Upper lobe of right lung (tissue), 1 donor: Measurements from ENCODE around the gene FHL1. TPM values are rescaled to one million over a fixed set of nuclear protein-coding genes. Genes with fewer than 3 reads are reported as not detected.

ENCODE experiments used
- ATAC-seq: fragments of 200-7000 bp; cut with Tn5 transposase; one replicate; pipeline ENCODE4 v1.9.1; 2020; ENCODE audit warnings: mild to moderate bottlenecking, moderate library complexity
- DNase-seq: peaks from one replicate; pipeline ENCODE4 v3.0.0-alpha.2; 2020
- H3K27ac ChIP-seq: fragments of 200-600 bp; one replicate; pipeline ENCODE4 v1.8.0; 2022
- H3K27me3 ChIP-seq: fragments of 200-600 bp; one replicate; pipeline ENCODE4 v1.8.0; 2022; ENCODE audit warnings: mild to moderate bottlenecking
- H3K36me3 ChIP-seq: fragments of 200-600 bp; one replicate; pipeline ENCODE4 v1.8.0; 2022
- H3K4me1 ChIP-seq: fragments of 200-600 bp; one replicate; pipeline ENCODE4 v1.8.0; 2022
- H3K4me3 ChIP-seq: fragments of 200-600 bp; one replicate; pipeline ENCODE4 v1.8.0; 2022; ENCODE audit warnings: mild to moderate bottlenecking
- H3K9me3 ChIP-seq: fragments of 200-600 bp; one replicate; pipeline ENCODE4 v1.8.0; 2022
- CTCF ChIP-seq: fragments of 200-600 bp; IDR thresholded peaks from one replicate; pipeline ENCODE4 v1.8.0; 2022; ENCODE audit warnings: antibody characterized with exemption
- intact Hi-C: fragments of 100-400 bp; cut with DNase I; formaldehyde crosslinking; loops from one replicate; pipeline ENCODE4 v1.11.0; 2022
- total RNA-seq: library from RNA; stranded (reverse); fragmentation: NEBNext Ultra II Directional; extraction: Animal tissue kit (Norgen Biotek cat#: 25700); gene quantifications from one replicate; pipeline ENCODE4 v1.2.1, GENCODE V29; 2021
- donor health status: DM: no; HTN: yes; CAD: no; lungs with severe emphysema.

The FHL1 gene
- total RNA-seq, 1 donor from 2014 or later, result 328 TPM

- no peak for TF ChIP-seq CTCF
- Histone ChIP-seq H3K27ac (no peak overlapping the region), H3K9me3 (no peaks in the 10 kb centered on the region), H3K4me3 (no peak overlapping the region), H3K4me1 (peaks cover 11% of the 10 kb centered on the region), H3K27me3 (no peaks in the 10 kb centered on the region), H3K36me3 (no peaks in the 10 kb centered on the region)
- intact Hi-C loops, result no loop called here
- no peak for DNase-seq
- no peak for ATAC-seq
Measured at GRCh38 chrX:136194536-136194935, 47.2 kb downstream of the FHL1 start.

- no peak for TF ChIP-seq CTCF
- ATAC-seq, result no peak
- peaks cover 13% of the 10 kb centered on the region for H3K4me1 ChIP-seq
- no peaks in the 10 kb centered on the region for H3K27me3 ChIP-seq
- H3K27ac ChIP-seq, result no peak overlapping the region
- DNase-seq, result no peak
- no peaks in the 10 kb centered on the region for H3K36me3 ChIP-seq
- no peaks in the 10 kb centered on the region for H3K9me3 ChIP-seq
- no peak overlapping the region for H3K4me3 ChIP-seq
- intact Hi-C loops, result no loop called here
Measured at GRCh38 chrX:136195247-136195646, 47.9 kb downstream of the FHL1 start.

DNA sequence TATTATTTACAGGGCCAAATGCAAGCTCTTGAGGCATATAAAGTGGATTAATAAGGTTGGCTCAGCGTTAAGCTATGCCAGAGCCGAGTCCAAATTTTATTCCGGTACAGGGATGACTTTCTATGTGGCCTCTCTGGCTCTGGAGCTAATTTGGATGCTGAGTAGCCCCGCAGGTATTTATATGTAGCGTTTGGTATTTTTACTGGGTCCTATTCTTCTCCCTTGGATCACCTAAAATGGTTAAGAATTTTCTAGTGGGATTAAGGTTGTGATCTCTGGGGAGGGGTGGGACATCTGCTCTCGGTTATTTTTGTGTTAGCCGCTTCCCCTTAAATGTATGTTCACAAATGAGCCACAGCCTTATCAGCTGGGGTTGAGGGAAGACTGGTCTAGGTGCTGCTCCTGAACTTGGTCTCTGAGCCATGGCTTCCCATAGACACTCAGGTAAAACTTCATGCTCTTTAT is 49.4 kb downstream of the FHL1 start:
- Histone ChIP-seq H3K36me3 (no peaks in the 10 kb centered on the region), H3K4me1 (peaks cover 17% of the 10 kb centered on the region), H3K27ac (no peak overlapping the region), H3K27me3 (no peaks in the 10 kb centered on the region), H3K4me3 (no peak overlapping the region), H3K9me3 (no peaks in the 10 kb centered on the region)
- no peak for DNase-seq
- intact Hi-C loops, result no loop called here
- TF ChIP-seq CTCF, result no peak
- ATAC-seq, result no peak

DNA sequence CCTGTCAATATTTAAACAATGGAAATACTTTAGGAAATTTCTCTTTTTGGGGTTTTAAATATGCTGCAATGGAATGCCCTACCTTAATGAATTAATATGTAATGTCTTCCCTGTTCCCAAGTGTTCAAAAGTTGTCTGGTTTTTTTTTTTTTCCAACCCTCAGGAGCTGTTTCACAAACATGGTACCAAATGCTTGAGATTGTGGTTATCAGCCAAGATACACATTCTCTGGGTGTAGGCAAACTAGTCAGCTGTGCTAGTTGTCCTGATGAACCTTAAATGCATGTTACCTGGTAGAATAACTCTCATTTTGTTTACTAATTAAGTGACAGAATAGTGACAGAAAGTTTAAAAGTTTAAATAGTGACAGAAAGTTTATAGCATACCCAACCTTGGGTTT is 50.7 kb downstream of the FHL1 start:
- Histone ChIP-seq H3K4me1 (peaks cover 8% of the 10 kb centered on the region), H3K27ac (no peak overlapping the region), H3K36me3 (no peaks in the 10 kb centered on the region), H3K4me3 (no peak overlapping the region), H3K27me3 (no peaks in the 10 kb centered on the region), H3K9me3 (no peaks in the 10 kb centered on the region)
- DNase-seq (no peak), ATAC-seq (peak; percentile 28)
- intact Hi-C loops, result no loop called here
- TF ChIP-seq CTCF, result no peak

DNA sequence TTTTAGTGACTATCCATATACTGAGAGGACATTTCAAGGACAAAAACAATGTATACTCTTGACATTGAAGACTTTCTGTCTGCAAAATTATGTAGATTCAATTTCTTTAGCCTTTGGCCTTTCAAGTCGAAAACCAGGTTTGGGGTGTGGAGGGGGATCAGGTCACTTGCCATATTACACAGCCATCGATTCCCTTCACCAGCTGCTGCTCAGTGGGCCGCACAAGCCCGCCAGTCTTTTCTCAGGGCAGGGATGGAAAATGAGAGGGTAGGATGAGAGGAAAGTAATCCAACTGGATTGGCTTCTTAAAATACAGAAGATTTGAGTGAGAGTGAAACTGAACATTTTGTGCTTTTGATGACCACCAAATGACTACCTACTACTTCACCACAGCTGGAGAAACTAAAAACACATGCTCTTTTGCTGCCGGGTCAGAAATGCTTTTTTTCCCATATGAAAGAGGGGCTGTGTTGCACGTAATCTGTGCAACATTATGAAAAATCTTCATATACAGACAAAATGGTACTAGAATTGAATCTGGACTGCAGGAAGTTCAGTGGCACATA is 51.4 kb downstream of the FHL1 start:
- Histone ChIP-seq H3K27ac (no peak overlapping the region), H3K36me3 (no peaks in the 10 kb centered on the region), H3K4me3 (no peak overlapping the region), H3K27me3 (no peaks in the 10 kb centered on the region), H3K4me1 (peaks cover 10% of the 10 kb centered on the region), H3K9me3 (no peaks in the 10 kb centered on the region)
- TF ChIP-seq CTCF, result no peak
- intact Hi-C loops, result no loop called here
- ATAC-seq, result no peak
- no peak for DNase-seq

GRCh38 chrX:136199365-136199764 is 52.0 kb downstream of the FHL1 start:
- no peak for TF ChIP-seq CTCF
- no peak for ATAC-seq
- no peak overlapping the region for H3K4me3 ChIP-seq
- DNase-seq, result no peak
- no peaks in the 10 kb centered on the region for H3K27me3 ChIP-seq
- H3K4me1 ChIP-seq, result peaks cover 16% of the 10 kb centered on the region
- intact Hi-C loops, result no loop called here
- no peaks in the 10 kb centered on the region for H3K9me3 ChIP-seq
- no peak overlapping the region for H3K27ac ChIP-seq
- H3K36me3 ChIP-seq, result no peaks in the 10 kb centered on the region
